SH-SY5Y (cell line): ENCODE data around the gene PATJ.

Source experiments
- GATA2 ChIP-seq: IDR thresholded peaks from 2 replicates; pipeline ENCODE4 v1.6.1; 2011; ENCODE audit warnings: mild to moderate bottlenecking, low read depth, low read length
- GATA3 ChIP-seq: IDR thresholded peaks from 2 replicates; pipeline ENCODE4 v1.6.1; 2011; ENCODE audit warnings: low read depth, mild to moderate bottlenecking, low read length, moderate library complexity

- TF ChIP-seq GATA3 = no peak
- no peak for TF ChIP-seq GATA2
Observed at GRCh38 chr1:62198781-62199125, 456.5 kb downstream of the PATJ start.
